Activated T-cell treated with anti-CD3 and anti-CD28 coated beads for 1 hour (primary cell): ENCODE results near the gene RAET1L.
"Not testable (repeated sequence)": the region's sequence is repeated elsewhere in the genome, so short reads cannot be mapped to it uniquely, and the experiment has no call there.

Source experiments
- DNase-seq: peaks from one replicate; pipeline ENCODE4 v3.0.0-alpha.2; 2020; ENCODE audit warnings: low read depth

The RAET1L gene

GRCh38 chr6:149991472-149991795 lies 33.9 kb downstream of the RAET1L start:
- DNase-seq, result not testable (repeated sequence)

- no peak for DNase-seq
Measured at GRCh38 chr6:149990661-149991471, 34.5 kb downstream of the RAET1L start.

DNA sequence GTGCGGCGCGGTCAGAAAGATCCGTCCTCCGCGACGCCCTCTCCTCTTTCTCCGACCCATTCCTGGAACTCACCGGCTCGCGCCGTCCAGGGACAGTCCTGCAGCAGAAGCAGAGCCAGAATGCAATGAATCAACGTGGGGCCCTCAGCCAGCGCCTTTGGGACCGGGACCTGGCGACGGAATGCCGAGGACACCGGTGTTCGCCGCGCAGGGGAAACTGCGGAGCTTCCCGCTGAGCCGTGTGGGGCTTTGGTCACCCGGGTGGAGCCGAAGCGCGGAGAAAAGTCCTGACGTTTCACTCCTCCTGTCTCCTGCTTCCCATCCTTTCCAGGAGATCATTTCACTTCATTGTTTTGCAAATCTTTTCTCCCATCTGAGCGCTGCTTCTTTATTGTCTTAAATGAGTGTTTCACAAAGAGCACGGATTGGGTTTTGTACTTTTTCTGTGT lies 35.1 kb downstream of the RAET1L start:
- no peak for DNase-seq

DNA sequence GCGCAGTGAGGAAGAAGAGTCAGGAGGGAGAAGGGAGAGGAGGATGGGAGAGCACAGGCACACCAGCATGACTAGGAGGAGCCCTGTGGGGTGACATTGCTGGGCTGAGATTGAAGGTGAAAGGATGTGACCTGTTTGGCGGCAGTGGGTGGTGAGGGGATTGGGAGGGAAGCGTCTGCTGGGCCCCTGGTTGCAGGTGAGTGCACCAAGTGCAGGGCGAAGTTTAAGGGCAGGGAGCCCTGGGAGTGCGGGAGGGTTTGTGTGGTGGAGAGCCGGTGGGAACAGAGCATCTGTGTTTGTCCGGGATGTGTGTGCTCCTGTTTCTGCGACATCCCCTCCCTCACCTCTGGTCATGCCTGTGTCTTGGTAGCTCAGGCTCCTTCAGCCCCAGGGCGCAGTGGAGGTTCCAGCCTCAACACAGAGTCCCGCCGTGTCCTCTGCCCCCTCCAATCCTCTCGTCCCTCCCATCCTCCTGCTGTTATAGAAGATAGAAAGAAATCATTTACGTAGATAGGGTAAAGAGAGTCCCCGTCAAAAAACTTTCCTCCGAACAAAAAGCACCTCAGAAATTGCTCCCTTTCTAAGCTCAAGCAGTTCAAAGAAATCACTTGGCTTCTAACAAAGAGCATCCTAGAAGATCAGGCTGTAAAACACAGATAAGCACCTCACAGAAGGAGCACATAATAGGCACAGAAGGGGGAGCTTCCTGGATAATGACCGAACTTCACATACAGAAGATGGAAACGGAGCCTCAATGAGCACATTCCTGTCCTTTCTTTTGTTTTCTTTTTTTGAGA lies 36.6 kb downstream of the RAET1L start:
- DNase-seq, result no peak

DNA sequence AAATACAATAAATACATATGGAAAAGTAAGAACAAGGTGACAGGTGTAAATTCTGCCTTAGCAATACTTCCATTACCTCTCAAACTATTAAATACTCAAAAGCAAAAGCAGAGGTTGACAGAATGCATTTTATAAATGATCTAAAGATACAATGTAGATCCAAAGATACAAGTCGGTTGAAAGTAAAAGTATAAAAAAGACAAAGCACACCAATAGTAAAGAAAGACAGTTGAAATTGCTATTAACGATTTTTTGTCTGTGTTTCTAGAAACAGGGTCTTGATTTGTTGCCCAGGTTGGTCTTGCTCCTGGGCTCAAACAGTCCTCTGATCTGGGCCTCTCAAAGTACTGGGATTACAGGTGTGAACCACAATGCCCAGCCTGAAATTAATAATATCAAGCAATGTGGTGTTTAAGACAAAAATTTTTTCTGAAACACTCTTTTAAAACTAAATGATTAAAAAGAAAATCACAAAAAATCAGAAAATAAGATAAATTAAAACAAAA lies 37.7 kb downstream of the RAET1L start:
- DNase-seq, result no peak

GRCh38 chr6:149985481-149985937 lies 39.8 kb downstream of the RAET1L start:
- no peak for DNase-seq

DNA sequence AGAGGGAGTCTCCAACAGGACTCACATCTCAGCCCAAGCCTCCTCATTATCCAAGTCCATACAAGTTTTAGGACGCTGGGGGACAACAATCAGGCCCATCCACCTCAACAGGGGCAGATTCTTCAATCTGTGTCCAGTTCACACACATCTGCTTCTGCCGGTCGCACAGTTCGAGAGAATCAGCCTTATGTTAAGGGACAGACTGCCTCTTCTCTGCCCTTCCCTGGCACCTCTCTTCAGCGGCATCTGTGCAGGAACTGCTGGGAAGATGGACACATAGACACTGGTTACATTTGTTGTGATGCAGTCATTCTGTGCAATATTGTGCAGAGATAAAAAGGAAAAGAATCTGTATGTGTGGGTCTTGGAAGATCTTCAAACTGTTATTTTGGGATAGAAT lies 40.6 kb downstream of the RAET1L start:
- no peak for DNase-seq

DNA sequence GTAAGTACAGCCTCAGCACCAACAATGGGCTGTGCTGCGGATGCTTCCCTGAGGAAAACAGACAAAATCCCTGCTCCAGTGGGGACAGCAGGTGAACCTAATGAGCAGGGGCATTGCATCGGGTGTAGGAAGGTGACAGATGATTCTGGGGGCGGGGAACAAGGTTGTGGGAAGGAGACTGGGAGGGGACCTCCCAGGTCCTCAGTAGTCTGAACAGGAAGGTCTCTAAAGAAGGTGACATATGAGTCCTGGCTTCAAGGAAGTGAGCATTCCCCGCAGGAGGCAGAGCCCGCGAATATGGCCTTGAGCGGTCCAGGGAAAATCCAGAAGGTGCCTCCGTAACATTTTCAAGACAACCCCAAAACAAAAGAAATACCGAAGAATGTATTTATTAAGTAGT lies 42.2 kb downstream of the RAET1L start:
- no peak for DNase-seq

- DNase-seq, result no peak
Measured at GRCh38 chr6:149979293-149979692, 46.0 kb downstream of the RAET1L start.

GRCh38 chr6:149978610-149979009 lies 46.7 kb downstream of the RAET1L start:
- DNase-seq, result no peak

DNA sequence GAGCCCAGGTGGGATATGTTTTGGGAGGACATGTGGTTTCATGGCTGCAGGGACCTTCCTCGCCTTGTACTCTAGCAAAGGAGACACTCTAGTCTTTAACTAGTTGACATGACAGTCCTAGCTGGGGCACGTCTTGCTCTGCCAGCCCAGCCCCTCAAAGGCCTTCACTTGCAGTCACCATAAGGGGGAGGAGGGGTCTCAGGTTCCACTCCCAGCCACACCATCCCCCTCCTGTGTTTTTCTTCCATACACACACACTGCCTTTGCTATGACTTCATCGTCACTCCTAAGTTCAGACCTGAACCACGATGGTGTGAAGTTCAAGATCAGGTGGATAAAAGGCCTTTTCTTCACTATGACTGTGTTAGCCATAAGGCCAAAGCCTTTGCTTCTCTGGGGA lies 48.1 kb downstream of the RAET1L start:
- DNase-seq, result no peak

DNA sequence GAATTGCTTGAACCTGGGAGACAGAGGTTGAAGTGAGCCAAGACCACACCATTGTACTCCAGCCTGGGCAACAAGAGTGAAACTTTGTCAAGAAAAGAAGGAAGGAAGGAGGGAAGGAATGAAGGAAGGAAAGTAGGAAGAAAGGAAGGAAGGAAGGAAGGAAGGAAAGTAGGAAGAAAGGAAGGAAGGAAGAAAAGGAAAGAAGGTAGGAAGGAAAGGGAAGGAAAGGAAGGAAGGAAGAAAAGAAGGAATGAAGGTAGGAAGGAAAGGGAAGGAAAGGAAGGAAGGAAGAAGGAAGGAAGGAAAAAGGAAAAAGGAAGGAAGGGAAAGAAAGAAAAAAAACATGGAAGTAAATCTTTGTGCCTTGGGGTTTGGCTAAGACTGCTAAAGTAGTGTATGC lies 49.9 kb downstream of the RAET1L start:
- DNase-seq, result no peak

DNA sequence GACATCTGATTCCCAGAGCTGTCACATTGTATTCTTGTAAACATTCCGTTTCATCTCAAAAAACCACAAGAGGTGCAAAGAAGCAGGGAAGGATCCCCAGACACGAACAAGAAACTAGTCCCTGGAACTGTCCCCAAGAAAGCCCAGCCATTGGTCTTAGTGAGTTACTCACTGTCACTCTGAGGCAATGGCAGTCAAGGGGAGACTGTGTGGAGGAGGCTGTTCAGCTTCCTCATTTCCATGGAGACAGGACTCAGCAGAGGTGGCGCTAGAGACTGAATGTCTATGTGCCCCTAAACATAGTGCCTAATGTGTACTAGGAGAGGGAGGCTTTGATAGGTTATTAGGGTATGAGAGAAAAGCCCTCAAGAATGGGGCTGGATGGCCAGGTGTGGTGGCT lies 50.5 kb downstream of the RAET1L start:
- no peak for DNase-seq

DNA sequence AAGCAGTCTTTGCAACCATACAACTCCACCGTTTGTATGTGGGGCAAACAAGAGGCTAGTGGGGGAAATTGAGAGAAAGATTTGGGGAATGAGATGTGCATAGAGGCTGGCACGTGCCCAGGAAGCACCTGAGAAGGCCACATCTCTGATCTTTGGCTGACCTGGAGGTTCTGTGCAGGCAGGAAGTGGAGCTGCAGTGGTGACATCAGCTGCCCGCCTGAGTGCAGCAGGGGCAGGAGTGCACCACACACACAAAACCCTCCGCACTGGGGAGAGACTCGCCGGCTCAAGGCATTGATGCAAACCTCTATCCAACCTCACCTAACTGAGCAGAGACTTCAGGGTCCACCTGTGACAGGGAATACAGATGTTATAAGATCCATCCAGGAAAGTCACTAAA lies 50.9 kb downstream of the RAET1L start:
- DNase-seq, result not testable (repeated sequence)

- DNase-seq, result no peak
Measured at GRCh38 chr6:149969635-149970034, 55.7 kb downstream of the RAET1L start.

DNA sequence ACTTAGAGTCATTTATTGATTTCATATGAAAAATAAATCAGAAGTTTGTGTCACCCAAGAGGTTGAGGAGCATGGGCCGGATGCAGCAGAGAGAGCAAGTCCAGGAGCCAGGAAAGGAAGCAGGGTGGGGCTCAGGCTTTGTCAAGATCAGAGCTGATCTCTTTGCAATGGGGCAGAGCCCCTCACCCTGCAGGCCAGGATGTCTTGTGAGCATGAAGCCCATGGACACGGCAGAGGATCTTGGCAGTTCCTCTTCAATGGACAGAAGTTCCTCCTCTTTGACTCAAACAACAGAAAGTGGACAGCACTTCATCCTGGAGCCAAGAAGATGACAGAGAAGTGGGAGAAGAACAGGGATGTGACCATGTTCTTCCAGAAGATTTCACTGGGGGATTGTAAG lies 56.4 kb downstream of the RAET1L start:
- DNase-seq, result not testable (repeated sequence)
